OCI-LY3 (cell line): ENCODE results near the gene RNF145.
"Not testable (repeated sequence)": the region's sequence is repeated elsewhere in the genome, so short reads cannot be mapped to it uniquely, and the experiment has no call there.

Experiments
- H2AFZ ChIP-seq: fragments of 200-600, 300-600 bp; shearing (Covaris generic); 2 replicates; pipeline ENCODE4 v1.6.0; 2014; ENCODE audit warnings: antibody characterized with exemption, low read depth, low read length
- H3K27ac ChIP-seq: fragments of 200-600, 300-600 bp; sonication (generic); 2 replicates; pipeline ENCODE4 v1.5.1; 2014; ENCODE audit warnings: mild to moderate bottlenecking, low read length, moderate library complexity, mixed read lengths
- H3K27me3 ChIP-seq: fragments of 200-600, 300-600 bp; sonication (generic); 2 replicates; pipeline ENCODE4 v1.6.1; 2014; ENCODE audit warnings: low read depth, low read length, mixed read lengths
- H3K36me3 ChIP-seq: fragments of 200-600, 300-600 bp; sonication (generic); replicated peaks from 2 replicates; pipeline ENCODE3; 2014; ENCODE audit warnings: low read depth, low read length, mixed read lengths
- H3K4me1 ChIP-seq: fragments of 300-600, 200-600 bp; sonication (generic); 2 replicates; pipeline ENCODE4 v1.6.1; 2014; ENCODE audit warnings: low read length, mixed read lengths
- H3K4me2 ChIP-seq: fragments of 200-600, 300-600 bp; sonication (generic); 2 replicates; pipeline ENCODE4 v1.6.1; 2014; ENCODE audit warnings: low read length, mixed read lengths
- H3K4me3 ChIP-seq: fragments of 300-600, 200-600 bp; sonication (generic); 2 replicates; pipeline ENCODE4 v1.5.1; 2014; ENCODE audit warnings: antibody characterized with exemption, mild to moderate bottlenecking, low read length, moderate library complexity
- H3K79me2 ChIP-seq: fragments of 300-600, 200-600 bp; shearing (Covaris generic); 2 replicates; pipeline ENCODE4 v1.6.1; 2014; ENCODE audit warnings: mild to moderate bottlenecking, low read length, mixed read lengths
- H3K9ac ChIP-seq: fragments of 300-600, 200-600 bp; shearing (Covaris generic); 2 replicates; pipeline ENCODE4 v1.6.0; 2014; ENCODE audit warnings: mild to moderate bottlenecking, low read length, moderate library complexity
- H3K9me3 ChIP-seq: fragments of 200-600, 300-600 bp; shearing (Covaris generic); 2 replicates; pipeline ENCODE4 v1.6.1; 2014; ENCODE audit warnings: low read length, mixed read lengths; ENCODE audit not compliant: insufficient read depth
- H4K20me1 ChIP-seq: fragments of 200-600, 300-600 bp; sonication (generic); 2 replicates; pipeline ENCODE4 v1.6.1; 2016; ENCODE audit warnings: low read length, mixed read lengths; ENCODE audit not compliant: insufficient read depth
- EZH2phosphoT487 ChIP-seq: fragments of 200-600 bp; shearing (Covaris generic); IDR thresholded peaks from 2 replicates; pipeline ENCODE4 v1.6.1; 2018; ENCODE audit warnings: antibody characterized with exemption, mixed run types, low read depth
- TF ChIP-seq, protein P1 (sequence below): fragments of 200-600, 300-600 bp; sonication (generic); IDR thresholded peaks from 2 replicates; pipeline ENCODE4 v1.5.1; 2014; ENCODE audit warnings: antibody characterized with exemption, low read length, low read depth

The RNF145 gene

DNA sequence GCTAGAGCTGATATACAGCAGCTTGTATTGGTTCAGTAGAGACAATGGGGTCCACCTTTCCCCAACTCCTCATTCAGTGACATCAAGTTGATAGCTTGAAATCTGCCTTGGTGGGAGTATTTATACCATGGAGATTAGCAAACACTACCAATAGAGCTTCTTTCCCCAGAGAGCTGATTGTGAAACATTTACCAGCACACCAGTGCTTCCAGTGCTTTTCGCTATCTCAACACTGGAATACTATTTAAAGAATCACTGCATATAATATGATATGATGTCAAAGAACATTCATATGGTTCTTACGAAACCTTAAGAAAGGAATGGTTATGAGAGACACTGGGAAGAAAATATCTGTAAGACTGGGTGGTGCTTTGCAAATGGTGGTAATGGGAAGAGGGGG is 21.8 kb upstream of the RNF145 start:
- no peak overlapping the region for H2AFZ ChIP-seq
- H3K36me3 ChIP-seq = no peaks in the 10 kb centered on the region
- H3K4me1 ChIP-seq = no peaks in the 10 kb centered on the region
- no peak overlapping the region for H3K9ac ChIP-seq
- H3K27me3 ChIP-seq = no peaks in the 10 kb centered on the region
- TF ChIP-seq, protein P1, sequence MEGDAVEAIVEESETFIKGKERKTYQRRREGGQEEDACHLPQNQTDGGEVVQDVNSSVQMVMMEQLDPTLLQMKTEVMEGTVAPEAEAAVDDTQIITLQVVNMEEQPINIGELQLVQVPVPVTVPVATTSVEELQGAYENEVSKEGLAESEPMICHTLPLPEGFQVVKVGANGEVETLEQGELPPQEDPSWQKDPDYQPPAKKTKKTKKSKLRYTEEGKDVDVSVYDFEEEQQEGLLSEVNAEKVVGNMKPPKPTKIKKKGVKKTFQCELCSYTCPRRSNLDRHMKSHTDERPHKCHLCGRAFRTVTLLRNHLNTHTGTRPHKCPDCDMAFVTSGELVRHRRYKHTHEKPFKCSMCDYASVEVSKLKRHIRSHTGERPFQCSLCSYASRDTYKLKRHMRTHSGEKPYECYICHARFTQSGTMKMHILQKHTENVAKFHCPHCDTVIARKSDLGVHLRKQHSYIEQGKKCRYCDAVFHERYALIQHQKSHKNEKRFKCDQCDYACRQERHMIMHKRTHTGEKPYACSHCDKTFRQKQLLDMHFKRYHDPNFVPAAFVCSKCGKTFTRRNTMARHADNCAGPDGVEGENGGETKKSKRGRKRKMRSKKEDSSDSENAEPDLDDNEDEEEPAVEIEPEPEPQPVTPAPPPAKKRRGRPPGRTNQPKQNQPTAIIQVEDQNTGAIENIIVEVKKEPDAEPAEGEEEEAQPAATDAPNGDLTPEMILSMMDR = no peak
- no peak for TF ChIP-seq EZH2phosphoT487
- H3K79me2 ChIP-seq = no peaks in the 10 kb centered on the region
- H3K4me3 ChIP-seq = no peak overlapping the region
- H4K20me1 ChIP-seq = no peaks in the 10 kb centered on the region
- H3K4me2 ChIP-seq = no peak overlapping the region
- no peaks in the 10 kb centered on the region for H3K9me3 ChIP-seq
- H3K27ac ChIP-seq = no peak overlapping the region

- H3K9me3 ChIP-seq = no peaks in the 10 kb centered on the region
- H3K4me2 ChIP-seq = no peak overlapping the region
- no peak overlapping the region for H2AFZ ChIP-seq
- H3K9ac ChIP-seq = no peak overlapping the region
- H4K20me1 ChIP-seq = no peaks in the 10 kb centered on the region
- H3K79me2 ChIP-seq = no peaks in the 10 kb centered on the region
- no peaks in the 10 kb centered on the region for H3K36me3 ChIP-seq
- TF ChIP-seq, protein P1 = no peak
- no peak for TF ChIP-seq EZH2phosphoT487
- H3K27ac ChIP-seq = no peak overlapping the region
- H3K4me1 ChIP-seq = no peaks in the 10 kb centered on the region
- no peak overlapping the region for H3K4me3 ChIP-seq
- H3K27me3 ChIP-seq = no peaks in the 10 kb centered on the region
Observed at GRCh38 chr5:159230657-159231056, 21.3 kb upstream of the RNF145 start.

- not testable (repeated sequence) for H3K79me2 ChIP-seq, H2AFZ ChIP-seq, H3K27ac ChIP-seq
Observed at GRCh38 chr5:159228097-159228496, 18.7 kb upstream of the RNF145 start.

GRCh38 chr5:159227452-159227851 is 18.1 kb upstream of the RNF145 start:
- Histone ChIP-seq H3K9ac (no peak overlapping the region), H3K27me3 (no peaks in the 10 kb centered on the region), H3K79me2 (no peaks in the 10 kb centered on the region), H3K4me3 (no peak overlapping the region), H3K4me1 (no peaks in the 10 kb centered on the region), H4K20me1 (no peaks in the 10 kb centered on the region), H3K36me3 (no peaks in the 10 kb centered on the region), H3K9me3 (no peaks in the 10 kb centered on the region), H2AFZ (no peak overlapping the region), H3K4me2 (no peak overlapping the region), H3K27ac (no peak overlapping the region)
- TF ChIP-seq, protein P1 = no peak
- TF ChIP-seq EZH2phosphoT487 = no peak

More at GRCh38 chr5:159228097-159228496, 18.7 kb upstream of the RNF145 start:
- not testable (repeated sequence) for H3K4me2 ChIP-seq, H3K27me3 ChIP-seq, H3K36me3 ChIP-seq, H3K4me1 ChIP-seq, H3K4me3 ChIP-seq, H3K9ac ChIP-seq, H3K9me3 ChIP-seq, H4K20me1 ChIP-seq

DNA sequence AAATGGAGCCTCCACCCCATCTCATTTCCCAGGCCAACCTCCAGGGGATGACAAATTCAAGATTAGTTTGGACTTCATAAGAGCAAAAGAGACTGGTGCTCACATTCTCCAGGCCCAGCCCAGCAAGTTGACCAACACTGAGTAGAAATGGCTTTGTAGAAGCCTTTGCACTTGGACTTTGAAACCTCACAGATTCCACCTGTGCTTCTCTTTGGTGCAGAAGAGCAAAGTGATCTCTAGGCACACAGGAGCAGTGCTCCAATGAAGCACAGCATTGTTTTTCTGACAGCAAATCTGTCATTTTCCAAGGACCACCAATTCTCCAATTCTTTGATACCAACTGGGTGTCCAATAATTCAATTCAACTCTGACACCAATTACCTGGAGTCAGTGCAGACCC is 17.1 kb upstream of the RNF145 start:
- H3K9ac ChIP-seq = no peak overlapping the region
- no peak overlapping the region for H3K27ac ChIP-seq
- no peaks in the 10 kb centered on the region for H3K36me3 ChIP-seq
- H3K27me3 ChIP-seq = no peaks in the 10 kb centered on the region
- H3K9me3 ChIP-seq = no peaks in the 10 kb centered on the region
- H3K4me3 ChIP-seq = no peak overlapping the region
- H4K20me1 ChIP-seq = no peaks in the 10 kb centered on the region
- H3K4me2 ChIP-seq = no peak overlapping the region
- TF ChIP-seq, protein P1 = no peak
- no peak for TF ChIP-seq EZH2phosphoT487
- H2AFZ ChIP-seq = no peak overlapping the region
- H3K79me2 ChIP-seq = no peaks in the 10 kb centered on the region
- H3K4me1 ChIP-seq = no peaks in the 10 kb centered on the region
